Measurements from ENCODE around the gene KRCC1.

GRCh38 chr2:88054782-88055370 lies 707 bp downstream of the KRCC1 start:
- TF ChIP-seq CTCF (conservative IDR thresholded peaks at IDR 0.05) = no peak
- no peak for TF ChIP-seq ZFX (IDR thresholded peaks at IDR 0.05)
